ENCODE data around the gene PLXNA4. TPM values are rescaled to one million over a fixed set of nuclear protein-coding genes. Genes with fewer than 3 reads are reported as not detected.

Gene PLXNA4
- polyA plus RNA-seq, 3 donors, result 14.2 to 15.0 (median 14.6) TPM

GRCh38 chr7:132592936-132593335 is 16.7 kb upstream of the PLXNA4 start:
- no peak for DNase-seq

GRCh38 chr7:132592231-132592920 is 16.1 kb upstream of the PLXNA4 start:
- no peak for DNase-seq

GRCh38 chr7:132590162-132590561 is 13.9 kb upstream of the PLXNA4 start:
- no peak for DNase-seq

- DNase-seq, result no peak
Measured at GRCh38 chr7:132588596-132588995, 12.3 kb upstream of the PLXNA4 start.

DNA sequence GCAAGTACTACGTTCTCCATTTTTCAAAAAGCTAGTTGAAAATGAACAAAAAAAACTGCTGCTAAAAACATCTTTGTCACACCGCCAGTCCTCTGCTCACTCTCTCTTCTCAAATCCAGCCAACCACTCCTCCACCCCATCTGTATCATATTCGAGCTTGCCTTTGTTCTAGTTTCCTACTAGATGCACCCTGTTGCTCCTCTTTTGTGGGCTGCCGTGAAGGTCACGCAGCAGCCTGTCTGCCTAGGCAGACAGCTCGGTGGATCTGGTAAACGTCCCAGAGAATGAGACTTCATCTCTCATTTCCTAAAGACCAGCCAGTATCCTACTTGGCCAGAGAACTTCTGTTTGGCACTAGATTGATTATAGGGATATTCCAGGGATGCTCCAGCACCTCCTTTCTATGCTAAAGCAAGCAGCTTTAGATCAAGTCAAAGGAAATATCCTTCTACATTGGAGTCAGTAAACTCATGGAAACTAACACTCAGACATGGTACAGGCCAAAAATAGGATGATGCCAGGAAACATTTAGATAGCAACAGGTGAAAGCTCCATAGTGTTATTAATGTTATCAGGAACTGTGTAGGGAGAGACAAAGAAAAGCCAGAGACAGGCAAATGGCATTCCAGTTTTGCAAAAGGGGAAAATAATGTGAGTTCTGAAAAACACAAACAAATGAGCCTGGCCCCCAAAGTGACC is 8.7 kb upstream of the PLXNA4 start:
- DNase-seq, result no peak

- DNase-seq, result no peak
Measured at GRCh38 chr7:132581431-132581830, 5.2 kb upstream of the PLXNA4 start.

GRCh38 chr7:132580717-132581285 is 4.5 kb upstream of the PLXNA4 start:
- DNase-seq, result peak; percentile 84

GRCh38 chr7:132580277-132580676 is 4.0 kb upstream of the PLXNA4 start:
- no peak for DNase-seq

- no peak for DNase-seq
Measured at GRCh38 chr7:132579260-132579899, 3.1 kb upstream of the PLXNA4 start.

DNA sequence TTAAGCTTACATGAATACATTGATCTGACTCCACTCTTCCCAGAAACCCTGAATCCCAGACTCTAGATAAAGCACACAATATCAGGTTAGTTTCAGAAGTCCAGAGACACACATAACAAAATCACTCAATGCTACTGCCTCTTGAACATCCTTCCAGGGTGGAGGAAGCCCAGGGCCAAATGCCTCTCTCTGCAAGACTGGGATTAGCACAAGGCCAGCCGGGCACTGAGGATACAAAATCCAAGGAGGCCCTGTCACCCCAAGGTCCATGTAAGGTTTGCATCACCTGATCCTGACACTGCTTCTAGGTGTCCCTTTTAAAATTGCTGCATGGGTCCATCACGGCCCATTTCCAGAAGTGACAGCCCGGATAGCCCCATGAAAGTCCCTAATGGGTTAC is 2.6 kb upstream of the PLXNA4 start:
- no peak for DNase-seq

GRCh38 chr7:132578050-132578370 is 1.7 kb upstream of the PLXNA4 start:
- DNase-seq, result no peak

- DNase-seq, result peak; percentile 89
Measured at GRCh38 chr7:132577206-132578049, 1.2 kb upstream of the PLXNA4 start.

DNA sequence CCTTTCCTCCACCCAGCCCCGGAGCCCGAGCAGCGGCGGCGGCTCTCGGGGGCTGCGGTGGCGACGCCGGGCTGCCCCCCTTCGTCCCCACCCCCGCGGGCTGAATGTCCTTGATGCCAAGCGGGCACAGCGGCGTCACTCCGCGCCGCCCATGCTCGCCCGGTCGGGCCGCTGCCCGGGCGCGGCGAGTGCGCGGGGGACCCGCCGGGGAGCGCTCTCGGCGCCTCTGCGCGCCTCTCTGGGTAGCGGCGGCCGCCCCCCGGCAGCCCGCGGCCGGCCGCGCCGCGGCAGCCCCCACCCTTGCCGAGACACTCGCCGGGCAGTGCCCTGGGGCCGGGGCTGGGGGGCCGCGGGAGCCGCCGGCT is 433 bp upstream of the PLXNA4 start:
- DNase-seq, result no peak

GRCh38 chr7:132575419-132575981 is 770 bp downstream of the PLXNA4 start:
- DNase-seq, result no peak

DNA sequence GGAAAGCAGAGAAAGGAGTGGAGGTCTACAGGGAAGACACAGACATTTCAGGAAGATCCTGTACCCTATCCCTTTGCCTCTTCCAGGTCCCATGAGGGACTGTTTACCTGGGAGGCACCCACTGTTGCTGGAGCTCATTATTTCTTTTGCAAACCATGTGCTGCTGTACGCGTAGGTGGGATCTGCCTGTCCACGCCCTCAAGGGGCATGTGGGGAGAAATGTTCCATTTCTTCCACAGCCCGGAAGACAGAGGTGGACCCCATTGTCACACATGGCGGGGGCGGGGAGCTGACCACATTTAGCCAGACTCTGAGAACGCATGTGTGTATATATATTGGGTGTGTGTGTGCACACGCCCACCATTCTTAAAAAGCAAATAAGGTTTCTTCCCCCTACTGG is 2.0 kb downstream of the PLXNA4 start:
- DNase-seq, result no peak

- DNase-seq, result no peak
Measured at GRCh38 chr7:132573251-132573955, 2.9 kb downstream of the PLXNA4 start.

- DNase-seq, result no peak
Measured at GRCh38 chr7:132572526-132572925, 3.7 kb downstream of the PLXNA4 start.

GRCh38 chr7:132571970-132572369 is 4.3 kb downstream of the PLXNA4 start:
- DNase-seq, result no peak

DNA sequence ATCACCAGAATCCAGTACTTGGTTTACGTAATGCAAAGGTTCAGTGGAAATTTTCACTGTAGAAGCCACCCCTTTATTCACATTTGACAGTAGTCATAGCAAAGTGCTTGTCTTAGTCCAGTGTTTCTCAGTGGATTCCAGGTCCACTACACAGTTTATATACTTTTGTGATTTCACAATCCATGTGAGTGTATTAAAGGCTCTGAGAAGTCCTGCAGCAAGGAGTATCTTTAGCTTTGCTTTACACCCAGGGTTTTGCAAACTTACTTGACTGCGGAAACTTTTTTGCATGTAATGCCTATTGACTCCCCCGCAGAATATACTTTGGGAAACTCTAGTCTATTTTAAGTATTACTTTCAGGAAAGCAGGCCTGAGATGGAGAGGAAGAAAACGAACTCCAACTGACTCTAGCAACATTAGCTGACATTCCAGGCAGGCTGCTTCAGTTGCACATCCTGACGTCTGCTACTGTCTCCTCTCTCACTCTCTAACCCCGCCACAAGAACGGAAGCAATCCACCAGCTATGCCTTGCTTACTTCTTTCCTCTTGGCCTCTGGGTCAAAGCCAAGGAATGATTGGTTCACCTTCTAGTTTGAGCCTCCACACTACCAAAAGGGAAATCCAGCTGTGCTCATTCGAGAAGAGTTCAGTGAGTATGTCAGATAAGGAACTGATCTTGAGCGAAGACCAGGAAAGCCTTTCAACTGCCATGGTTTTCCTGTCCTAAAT is 6.2 kb downstream of the PLXNA4 start:
- DNase-seq, result no peak

DNA sequence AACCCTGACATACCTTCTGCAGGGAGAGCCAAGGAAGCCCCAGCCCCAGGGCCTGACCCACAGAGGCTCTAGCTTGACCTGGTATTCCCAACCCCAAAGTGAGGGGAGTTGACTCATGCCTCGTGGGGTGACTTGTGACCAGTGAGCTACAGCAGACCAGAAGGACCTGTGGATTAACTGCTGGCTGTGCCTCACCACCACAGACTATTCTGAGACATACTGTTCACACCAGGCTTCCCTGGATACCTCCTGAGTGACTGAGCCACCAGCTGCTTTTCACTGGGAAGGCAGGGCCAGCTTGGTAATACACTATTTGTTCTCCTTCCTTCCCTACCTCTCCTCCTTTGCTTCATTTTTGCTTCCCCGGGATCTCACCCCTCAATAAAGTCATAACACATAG is 7.3 kb downstream of the PLXNA4 start:
- DNase-seq, result no peak
